PC-3 (cell line): ENCODE measurements around the gene RMI1.

Experiments
- EZH2 ChIP-seq: fragments of 300-600 bp; sonication (generic); IDR thresholded peaks from one replicate; pipeline ENCODE4 v1.6.1; 2017; ENCODE audit warnings: antibody characterized with exemption, mild to moderate bottlenecking, low read length; ENCODE audit not compliant: unreplicated experiment
- EZH2phosphoT487 ChIP-seq: fragments of 300-600 bp; sonication (generic); IDR thresholded peaks from 2 replicates; pipeline ENCODE4 v1.6.1; 2018; ENCODE audit warnings: mild to moderate bottlenecking, antibody characterized with exemption, low read length, borderline replicate concordance
- TF ChIP-seq, protein P1 (sequence below): fragments of 300-600 bp; sonication (generic); conservative IDR thresholded peaks from 2 replicates; pipeline ENCODE4 v1.5.1; 2017; ENCODE audit warnings: antibody characterized with exemption, low read depth, mild to moderate bottlenecking, low read length

DNA sequence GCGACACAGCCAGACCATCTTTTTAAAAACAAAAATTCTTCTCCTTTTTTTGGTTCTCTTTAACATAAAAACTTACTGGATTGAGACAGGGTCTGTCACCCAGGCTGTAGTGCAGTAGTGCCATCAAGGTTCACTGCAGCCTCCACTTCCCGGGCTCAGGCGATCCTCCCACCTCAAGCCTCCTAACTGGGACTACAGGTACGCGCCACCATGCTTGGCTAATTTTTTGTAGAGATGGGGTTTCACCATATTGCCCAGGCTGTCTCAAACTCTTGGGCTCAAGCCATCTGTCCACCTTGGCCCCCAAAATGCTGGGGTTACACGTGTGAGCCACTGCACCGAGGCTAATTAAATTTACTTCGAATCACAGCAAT is 14.4 kb upstream of the RMI1 start:
- TF ChIP-seq, protein P1, sequence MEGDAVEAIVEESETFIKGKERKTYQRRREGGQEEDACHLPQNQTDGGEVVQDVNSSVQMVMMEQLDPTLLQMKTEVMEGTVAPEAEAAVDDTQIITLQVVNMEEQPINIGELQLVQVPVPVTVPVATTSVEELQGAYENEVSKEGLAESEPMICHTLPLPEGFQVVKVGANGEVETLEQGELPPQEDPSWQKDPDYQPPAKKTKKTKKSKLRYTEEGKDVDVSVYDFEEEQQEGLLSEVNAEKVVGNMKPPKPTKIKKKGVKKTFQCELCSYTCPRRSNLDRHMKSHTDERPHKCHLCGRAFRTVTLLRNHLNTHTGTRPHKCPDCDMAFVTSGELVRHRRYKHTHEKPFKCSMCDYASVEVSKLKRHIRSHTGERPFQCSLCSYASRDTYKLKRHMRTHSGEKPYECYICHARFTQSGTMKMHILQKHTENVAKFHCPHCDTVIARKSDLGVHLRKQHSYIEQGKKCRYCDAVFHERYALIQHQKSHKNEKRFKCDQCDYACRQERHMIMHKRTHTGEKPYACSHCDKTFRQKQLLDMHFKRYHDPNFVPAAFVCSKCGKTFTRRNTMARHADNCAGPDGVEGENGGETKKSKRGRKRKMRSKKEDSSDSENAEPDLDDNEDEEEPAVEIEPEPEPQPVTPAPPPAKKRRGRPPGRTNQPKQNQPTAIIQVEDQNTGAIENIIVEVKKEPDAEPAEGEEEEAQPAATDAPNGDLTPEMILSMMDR = no peak
- TF ChIP-seq EZH2 (no peak), EZH2phosphoT487 (no peak)
